HG03135 (cell line): Measurements from ENCODE around the gene OXSM.

ENCODE experiments used
- ATAC-seq: cut with Tn5 transposase; IDR thresholded peaks from one replicate; pipeline ENCODE4 v1.9.1; 2021; ENCODE audit warnings: mild to moderate bottlenecking, moderate library complexity; ENCODE audit not compliant: unreplicated experiment

Gene OXSM

DNA sequence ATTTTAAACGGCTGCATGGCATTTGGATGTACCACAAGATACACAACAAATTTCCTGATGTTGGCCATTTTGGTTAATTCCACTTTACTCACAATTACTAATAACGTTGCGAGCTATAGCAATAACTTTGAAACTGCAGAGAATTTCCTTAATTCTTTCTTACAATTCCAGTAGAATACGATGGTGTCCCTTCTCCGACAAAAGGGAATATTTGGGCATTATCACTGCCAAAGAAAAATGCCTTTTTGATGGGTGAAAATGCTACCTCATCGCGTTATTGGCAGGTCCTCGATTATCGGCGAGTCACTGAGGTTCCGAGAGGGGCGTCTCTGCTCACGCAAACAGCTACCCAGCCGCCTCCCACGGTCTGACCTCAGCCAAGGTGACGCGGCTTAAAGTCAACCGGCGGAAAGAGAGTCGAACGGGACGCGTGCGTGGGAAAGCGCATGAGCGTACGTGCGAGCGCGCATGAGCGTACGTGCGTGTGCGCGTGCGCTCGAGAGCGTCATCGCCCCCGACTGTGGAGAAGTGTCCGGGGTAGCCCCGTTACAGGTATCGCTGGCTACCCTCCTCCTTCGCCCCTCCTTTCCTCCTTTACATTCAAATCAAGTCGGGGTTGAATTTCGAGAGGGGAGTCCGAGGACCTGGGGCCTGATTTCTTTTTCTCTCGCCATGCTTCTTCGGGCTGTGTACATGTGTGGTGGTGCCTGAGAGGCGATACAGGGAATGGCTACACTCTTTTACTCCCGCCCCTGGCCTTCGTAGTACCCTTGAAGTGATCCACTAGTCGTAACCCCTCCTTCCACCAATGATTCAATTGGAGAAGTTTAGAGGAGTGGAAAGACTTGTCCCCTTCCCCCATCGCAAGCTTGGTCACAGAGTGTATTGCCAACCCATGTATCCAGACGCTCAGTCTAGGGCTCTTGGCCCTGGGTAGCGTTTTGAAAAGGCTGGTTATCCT lies at the start of gene OXSM:
Gene OXSM, plus strand, starts transcription at position 495 of the 961 bp plus-strand sequence. CDS start 931 bp downstream, outside the sequence.
- ATAC-seq, result peak; percentile 95

DNA sequence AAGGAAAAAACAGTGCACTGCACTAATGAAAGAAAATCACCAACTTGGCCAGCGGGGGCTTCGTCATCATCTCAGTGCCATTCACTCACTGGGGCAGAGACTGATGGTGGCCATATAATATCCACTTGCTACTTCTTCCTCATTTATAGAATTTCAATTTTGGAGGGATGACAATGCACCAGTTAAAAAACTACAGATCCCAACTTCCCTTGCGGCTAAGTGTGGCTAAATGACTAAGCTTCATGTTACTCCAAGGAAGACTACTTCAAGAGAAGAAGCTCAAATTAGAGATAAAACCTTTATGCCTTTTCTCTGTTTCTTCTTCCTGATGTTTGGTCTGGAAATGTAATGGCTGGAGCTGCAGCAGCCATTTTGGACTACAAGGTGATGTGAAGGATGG lies 45.4 kb upstream of the OXSM start:
- no peak for ATAC-seq

DNA sequence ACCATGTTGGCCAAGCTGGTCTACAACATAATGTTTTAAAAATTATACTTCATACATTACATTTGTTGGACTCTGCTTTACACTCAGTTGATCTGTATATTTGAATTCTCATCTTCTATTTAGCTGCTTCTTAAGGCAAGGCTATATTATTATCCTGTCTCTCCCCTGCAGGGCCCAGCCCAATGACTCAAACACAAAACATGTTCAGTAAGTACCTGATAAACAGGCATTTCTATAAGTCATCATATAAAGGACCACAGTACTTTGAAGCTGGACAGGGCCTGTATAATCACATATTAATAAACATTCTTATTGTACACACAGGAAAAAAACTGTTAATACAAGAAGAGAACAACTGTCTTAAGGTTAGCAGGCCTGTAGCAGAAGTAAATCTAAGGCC lies 42.9 kb upstream of the OXSM start:
- no peak for ATAC-seq

DNA sequence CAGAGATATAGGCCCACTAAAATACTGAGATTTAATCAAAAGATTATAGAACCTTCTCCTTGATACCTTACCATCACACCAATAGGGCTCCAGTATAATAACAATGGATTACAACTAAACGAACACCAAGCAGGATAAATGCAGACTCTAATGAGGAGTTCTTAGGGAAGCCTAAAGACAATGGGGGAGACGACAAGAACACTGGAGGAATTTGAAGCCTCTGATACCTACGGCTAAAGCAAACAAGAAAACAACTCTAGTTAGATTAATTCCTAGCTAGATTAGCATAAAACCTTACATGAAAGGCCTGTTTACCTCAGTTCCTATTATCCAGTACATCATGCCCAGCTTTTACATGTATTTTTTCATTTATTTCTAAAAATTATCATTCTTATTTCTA lies 41.7 kb upstream of the OXSM start:
- no peak for ATAC-seq

DNA sequence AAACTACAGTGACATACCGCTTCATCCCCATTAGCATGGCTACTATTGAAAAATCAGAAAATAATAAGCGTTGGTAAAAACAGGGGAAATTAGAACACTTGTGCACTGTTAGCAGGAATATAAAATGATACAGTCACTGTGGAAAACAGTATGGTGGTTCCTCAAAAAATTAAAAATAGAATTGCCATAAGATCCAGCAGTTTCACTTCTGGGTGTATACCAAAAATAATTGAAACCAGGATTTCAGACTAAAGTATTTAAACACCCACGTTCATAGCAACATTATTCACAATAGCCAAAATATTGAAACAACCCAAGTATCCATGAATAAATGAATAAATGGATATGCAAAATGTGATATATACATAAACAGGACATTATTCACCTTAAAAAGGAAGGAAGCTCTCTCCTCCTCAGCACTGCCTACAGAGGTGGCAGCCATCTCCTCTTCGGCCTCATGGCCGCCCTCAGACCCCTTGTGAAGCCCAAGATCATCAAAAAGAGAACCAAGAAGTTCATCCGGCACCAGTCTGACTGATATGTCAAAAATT lies 40.8 kb upstream of the OXSM start:
- ATAC-seq, result no peak

DNA sequence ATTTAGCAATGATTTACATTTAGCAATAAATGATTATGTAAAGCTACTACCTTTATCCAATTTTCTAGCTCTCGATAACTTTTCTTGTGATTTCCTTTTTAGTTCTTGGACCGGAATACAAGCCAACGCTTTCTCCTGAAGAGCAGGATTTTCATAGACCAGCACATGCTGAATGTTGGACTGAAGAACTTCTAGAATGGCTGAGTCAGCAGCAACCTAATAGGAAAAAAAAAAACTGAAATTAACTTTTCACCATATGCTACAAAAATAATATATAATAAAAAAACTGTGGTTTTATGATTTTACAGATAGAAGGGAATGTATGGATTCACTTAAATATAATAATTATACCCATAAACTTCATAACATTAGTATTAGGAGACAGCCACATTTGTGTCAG lies 38.8 kb upstream of the OXSM start:
- ATAC-seq, result no peak

DNA sequence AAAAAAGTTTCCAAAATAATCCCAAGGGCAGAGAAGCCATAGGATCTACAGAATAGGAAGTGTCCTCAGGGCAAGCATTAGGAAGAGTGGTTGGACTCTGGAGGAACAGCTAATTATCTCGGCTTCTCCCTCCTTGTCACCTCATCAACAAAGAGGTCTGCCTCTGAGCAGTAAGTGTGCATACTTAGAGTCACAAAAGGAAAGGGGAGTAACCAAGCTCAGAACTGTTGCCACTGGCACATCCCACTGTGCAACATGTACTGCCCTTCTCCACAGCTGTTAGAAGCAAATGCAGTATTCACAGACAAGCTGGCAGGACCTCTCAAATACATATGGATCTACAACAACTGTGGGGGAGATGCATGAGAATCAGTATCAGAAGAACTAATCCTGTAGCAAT lies 38.2 kb upstream of the OXSM start:
- no peak for ATAC-seq

DNA sequence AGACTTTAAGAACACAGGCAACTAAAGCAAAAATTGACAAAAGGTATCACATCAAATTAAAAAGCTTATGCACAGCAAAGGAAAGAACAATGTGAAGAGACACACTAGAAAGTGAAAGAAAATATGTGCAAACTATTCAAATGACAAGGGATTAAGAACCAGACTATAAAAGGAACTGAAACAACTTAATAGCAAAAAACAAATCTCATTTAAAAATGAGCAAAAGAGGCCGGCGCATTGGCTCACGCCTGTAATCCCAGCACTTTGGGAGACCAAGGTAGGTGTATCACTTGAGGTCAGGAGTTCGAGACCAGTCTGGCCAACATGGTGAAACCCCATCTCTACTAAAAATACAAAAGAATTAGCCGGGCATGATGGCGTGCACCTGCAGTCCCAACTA lies 21.0 kb upstream of the OXSM start:
- peak; percentile 95 for ATAC-seq

DNA sequence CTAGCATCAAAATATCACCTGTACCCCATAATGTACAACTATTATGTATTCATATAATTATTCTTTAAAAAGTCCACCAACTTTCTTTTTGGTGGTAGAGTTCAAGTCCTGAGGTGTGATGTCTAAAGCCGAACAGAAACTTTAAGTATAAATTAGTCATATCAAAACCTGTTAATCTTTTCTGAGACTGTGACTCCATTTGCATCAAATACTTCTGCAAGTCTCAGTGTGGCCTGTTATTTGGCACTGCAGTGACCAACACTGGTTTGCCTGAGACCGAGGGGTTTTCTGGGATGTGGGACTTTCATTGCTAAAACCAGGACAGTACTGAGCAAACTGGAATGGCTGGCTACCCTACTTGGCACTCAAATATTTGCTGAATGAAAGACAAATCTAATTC lies 14.0 kb upstream of the OXSM start:
- no peak for ATAC-seq

DNA sequence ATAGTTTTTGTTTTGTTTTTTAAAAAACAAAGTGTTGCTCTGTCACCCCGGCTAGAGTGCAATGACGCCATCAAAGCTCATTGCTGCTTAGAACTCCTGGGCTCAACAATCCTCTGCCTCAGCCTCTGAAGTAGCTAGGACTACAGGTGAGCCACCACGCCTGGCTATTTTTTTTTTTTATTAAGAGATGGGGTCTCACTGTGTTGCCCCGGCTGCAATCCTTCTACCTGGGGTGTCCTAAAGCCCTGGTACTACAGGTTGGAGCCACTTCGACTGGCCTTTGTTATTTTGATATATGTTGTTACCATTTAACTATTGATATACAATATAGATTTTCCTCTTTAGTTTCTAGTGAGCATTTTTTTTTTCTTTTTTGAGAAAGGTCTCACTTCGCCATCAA lies 9.3 kb upstream of the OXSM start:
- ATAC-seq, result no peak

DNA sequence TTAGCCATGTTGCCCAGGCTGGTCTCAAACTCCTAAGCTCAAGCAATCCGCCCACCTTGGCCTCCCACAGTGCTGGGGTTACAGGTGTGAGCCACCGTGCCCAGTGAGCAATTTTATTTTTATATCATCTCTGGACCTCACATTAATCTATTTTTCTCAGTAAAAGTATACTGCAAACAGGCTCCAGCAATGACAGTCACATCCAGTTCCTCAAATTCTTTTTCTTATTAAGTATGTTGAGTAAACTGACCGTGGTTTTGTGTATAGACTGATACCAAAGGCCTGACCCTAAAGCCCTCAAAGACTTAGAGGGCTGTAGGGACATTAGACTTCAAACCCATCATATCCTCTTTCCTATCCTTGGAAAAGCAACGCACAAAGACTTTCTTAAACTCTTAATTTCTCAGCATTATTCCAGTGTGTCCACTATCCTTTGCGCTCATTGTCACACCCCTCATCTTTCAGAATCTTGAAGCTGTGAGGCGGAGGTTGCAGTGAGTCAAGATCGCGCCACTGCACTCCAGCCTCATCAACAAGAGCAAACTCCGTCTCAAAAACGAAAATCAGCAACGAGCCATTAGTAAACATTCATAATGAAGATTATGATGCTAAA lies 8.6 kb upstream of the OXSM start:
- ATAC-seq, result no peak

DNA sequence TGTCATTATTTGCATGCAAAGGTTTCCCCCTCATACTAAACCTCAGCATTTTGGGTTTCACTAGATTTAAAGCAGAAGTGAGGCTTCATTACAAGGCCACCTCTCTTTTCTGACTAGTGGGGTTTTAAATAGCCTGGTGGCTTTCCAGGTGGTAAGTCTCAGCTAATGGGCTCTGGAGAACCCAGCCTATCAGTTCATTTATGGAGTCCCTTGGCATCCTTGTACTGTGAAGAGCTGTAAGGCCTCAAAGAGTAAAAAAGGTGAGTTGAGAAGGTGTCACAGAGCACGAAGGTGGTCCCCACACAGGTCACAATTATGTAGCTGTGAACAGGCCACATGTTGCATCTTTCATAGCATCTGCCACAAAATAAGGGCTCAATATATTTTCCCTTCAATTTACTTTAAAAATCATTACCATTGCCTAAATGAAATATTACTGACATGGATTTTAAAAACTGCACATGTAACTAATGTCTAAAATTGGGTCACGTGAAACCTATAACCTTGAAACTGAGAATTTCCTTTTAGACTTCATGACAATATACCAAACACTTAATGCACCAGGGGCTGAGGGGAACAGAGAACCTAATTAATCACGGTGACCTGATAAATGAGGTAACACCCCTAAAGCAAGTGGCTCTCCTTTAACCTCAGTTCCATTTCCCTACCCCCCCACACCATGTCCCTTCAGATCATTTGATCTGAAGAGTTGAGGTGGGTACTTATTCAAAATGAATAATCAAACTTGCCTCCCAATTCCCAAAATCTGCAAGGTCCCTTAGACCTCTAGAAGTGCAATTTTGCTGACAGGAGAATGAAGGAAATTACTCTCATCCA lies 7.9 kb upstream of the OXSM start:
- ATAC-seq, result peak; percentile 52

DNA sequence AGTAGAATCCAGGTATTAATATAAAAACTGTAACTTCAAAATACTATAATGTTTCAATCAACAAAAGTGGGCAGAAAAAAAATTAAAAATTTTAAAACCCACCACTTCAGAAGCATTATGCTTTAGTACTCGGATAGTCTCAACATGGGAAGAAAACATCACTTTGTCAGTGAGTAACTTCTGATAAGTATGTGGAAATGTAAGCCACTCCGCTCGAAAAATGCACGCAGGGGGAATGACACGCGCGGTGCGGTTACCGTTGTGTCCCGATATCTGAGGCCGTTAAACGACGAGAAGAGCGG lies 7.3 kb upstream of the OXSM start:
- no peak for ATAC-seq

DNA sequence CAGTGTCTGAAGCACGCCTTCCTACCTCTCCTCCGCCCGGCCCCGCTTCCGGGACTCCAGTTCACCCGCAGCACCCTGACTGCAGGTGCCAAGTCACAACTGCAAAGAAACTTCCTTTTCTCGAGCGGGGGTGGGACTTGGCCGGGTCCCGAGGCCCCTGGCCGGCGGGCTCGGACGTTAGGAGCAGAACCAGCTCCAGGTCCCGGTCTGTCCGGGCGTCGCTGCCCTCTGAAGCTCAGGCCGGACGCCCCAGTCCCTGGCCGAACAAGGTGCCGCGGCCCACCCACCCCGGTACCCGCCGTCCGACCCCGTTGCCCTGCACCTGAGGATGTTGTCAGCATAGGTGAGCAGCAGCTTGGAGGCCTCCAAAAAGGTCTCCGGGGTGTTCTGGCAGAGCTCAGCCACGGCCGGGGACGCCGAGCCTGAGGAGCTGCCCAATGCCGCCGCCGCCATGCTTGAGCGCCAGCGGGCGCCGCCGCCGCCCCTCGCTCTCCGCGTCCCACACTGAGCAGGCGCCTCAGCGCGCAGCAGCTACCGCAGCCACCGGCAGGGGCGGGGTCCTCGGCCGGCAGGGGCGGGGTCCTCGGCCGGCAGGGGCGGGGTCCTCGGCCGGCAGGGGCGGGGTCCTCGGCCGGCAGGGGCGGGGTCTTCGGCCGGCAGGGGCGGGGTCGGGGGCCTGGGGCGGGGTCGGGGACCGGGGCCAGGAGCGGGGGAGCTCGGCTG lies 6.8 kb upstream of the OXSM start, which contains the start of gene NGLY1:
Gene NGLY1, minus strand, starts transcription at position 506 of the 723 bp plus-strand sequence. Its CDS starts 53 bp downstream, at position 453.
- peak; percentile 83 for ATAC-seq

DNA sequence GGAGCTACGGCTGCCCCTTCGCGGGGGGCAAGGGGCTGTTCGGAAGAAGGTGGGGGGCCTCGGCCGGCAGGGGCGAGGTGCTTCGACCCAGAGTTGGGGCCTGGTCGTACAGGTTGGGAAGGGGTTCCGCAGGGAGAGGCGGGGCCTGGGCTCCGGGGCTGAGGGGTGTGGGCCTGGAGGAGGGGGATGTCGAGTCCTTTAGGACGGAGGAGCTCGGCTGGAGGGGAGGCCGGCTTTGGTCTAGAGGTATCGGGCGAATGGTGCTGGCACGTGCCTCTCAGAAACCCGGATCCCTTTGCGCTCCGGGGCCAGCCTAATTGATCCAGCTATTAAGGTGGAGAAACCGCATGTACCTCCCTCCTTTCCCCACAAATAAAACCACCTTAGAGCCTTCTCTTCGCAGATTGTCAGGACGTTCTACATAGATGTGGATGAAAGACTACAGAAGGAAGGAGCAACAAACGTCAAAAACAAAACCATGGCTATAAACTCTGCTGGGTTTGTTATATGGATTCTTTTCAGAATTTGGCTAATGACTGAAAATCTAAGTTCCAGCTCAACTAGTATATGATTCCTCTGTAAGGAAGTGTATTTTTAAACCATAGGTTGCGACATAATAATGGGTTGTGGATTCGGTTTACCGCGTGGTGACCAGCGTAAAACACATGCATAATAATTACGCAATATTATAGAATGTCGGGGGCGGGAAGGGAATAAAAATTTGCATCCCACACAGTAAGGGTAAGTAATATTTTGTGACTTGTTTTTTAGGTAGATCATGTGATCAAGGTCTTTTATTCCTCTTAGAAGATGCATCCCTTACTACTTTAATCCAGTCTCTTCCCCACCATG lies 6.0 kb upstream of the OXSM start:
- peak; percentile 22 for ATAC-seq

DNA sequence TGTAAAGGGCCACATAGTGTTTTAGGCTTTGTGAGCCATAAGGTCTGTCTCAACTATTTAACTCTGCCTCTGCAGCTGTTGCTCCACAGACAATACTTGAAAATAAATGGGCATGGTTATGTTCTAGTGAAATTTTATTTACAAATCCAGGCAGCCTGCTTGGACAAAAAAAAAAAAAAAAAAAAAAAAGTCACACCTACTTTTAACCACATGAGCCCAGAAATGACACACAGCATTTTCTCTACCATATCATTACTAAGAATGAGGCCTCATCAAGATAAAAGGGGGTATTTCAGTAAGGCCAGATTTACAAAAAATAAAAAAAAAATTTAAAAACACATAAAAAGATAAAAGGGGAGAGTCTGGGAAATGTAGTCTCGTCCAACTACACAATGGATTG lies 4.9 kb upstream of the OXSM start:
- no peak for ATAC-seq

DNA sequence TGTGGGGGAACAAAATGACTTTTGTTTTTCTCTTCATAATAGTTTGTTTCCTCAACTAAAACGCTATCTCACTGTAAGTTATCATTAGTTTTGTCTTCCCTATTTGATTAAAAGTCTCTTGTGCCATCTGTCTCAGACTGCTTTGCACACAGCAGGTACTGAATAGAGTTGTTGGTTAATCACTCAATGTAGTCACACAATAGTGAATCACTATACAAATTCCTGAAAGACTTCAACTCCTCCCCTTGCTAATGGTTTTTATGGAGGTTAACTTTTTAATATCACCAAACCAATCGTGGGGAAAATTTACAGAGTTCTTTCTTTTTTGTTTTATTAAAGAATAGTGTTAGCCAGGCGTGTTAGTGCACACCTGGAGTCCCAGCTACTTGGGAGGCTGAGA lies 4.1 kb upstream of the OXSM start:
- ATAC-seq, result no peak

DNA sequence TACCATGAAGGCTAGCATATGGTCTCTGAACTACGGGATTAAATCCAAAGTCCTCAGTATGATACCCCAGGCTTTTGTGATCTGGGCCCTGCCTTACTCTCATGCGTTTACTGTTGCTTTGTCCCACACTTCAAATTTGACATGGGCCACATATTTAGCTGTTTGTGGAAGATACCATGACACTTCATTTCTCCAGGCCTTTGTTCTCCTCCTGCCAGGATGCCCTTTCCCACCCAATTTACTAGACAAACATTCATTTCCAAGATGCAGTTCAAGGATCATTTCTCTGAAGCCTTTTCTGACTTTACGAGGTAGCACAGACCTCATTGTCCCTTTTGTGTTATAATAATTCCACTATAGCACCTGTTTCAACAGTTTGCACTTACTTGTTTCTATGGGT lies 2.2 kb upstream of the OXSM start:
- ATAC-seq, result no peak

DNA sequence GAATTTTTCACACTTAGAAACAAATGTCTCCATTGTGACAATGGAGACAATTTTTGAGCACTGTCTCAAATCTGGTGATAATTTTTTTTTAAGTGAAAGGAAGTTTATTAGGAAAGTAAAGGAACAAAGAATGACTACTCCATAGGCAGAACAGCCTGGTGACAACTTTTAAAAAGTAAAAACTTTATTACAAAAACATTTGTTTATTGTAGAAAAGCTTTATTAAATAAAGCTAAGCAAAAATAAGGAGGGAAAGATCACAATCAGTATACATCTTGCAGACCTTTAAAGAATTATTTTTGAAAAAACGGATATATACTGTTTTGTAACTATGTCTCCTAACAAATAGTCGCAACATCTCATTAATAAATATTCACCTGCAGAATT lies 688 bp upstream of the OXSM start:
- no peak for ATAC-seq

DNA sequence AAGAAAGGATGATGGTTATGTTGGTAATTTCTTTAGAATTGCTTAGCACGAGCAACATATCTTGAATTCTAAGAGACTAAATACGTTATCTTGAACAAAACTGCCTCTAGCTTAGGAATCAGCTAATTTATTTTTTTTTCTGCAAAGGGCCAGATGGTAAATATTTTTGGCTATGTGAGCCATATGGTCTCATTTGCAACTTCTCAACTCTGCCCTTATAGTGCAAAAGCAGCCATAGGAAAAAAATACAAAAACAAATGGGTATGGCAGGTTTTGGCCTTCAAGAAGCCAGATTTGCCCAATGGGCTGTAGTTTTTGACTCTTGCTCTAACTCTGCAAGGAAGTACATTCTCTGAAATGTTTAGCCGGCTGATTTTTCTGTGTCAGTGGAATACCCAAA lies 11.9 kb downstream of the OXSM start:
- no peak for ATAC-seq
